GM10266 (cell line): ENCODE data around the gene PTPRS.

ENCODE experiments used
- DNase-seq: peaks from one replicate; pipeline ENCODE4 v3.0.0; 2012; ENCODE audit errors: extremely low spot score
- TF ChIP-seq, protein P1 (sequence below): IDR thresholded peaks from 2 replicates; pipeline ENCODE4 v1.5.1; 2012; ENCODE audit warnings: mild to moderate bottlenecking, low read depth; ENCODE audit not compliant: control insufficient read depth, insufficient read depth; ENCODE audit errors: missing control alignments

The PTPRS gene

DNA sequence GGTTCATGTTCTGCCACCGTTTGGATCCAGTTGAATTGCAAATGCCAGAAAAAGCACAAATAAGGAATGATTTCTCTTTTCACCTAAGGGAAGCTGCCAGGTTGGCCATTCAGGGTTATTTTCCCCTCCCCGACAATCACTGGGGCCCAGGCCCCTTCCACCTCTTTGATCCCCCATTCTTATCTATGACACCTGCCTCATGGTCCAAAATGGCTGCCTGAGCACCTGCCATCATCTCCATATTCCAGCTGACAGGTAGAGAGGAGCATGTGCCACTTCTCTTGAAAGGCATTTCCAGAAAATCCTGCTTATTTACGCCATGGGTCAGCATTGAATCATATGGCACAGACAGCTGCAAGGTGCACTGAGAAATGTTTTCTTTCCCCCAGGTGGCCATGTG lies 15.7 kb downstream of the PTPRS start:
- TF ChIP-seq, protein P1, sequence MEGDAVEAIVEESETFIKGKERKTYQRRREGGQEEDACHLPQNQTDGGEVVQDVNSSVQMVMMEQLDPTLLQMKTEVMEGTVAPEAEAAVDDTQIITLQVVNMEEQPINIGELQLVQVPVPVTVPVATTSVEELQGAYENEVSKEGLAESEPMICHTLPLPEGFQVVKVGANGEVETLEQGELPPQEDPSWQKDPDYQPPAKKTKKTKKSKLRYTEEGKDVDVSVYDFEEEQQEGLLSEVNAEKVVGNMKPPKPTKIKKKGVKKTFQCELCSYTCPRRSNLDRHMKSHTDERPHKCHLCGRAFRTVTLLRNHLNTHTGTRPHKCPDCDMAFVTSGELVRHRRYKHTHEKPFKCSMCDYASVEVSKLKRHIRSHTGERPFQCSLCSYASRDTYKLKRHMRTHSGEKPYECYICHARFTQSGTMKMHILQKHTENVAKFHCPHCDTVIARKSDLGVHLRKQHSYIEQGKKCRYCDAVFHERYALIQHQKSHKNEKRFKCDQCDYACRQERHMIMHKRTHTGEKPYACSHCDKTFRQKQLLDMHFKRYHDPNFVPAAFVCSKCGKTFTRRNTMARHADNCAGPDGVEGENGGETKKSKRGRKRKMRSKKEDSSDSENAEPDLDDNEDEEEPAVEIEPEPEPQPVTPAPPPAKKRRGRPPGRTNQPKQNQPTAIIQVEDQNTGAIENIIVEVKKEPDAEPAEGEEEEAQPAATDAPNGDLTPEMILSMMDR = no peak
- no peak for DNase-seq

DNA sequence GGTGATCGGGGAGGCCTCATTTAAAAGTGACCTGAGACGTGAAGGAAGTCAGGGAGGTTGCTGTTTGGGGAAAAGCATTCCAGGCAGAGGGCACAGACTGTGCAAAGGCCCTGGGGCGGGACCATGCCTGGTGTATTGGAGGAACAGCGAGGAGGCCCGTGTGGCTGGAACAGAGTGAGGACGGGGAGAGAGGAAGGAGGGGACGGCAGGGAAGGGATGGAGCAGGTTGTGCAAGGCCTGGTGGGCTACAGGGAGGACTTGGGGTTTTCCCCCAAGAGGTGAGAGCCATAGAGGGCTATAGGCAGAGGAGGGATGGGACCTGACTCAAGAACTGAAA lies 17.2 kb downstream of the PTPRS start:
- DNase-seq = no peak
- TF ChIP-seq, protein P1 = no peak

DNA sequence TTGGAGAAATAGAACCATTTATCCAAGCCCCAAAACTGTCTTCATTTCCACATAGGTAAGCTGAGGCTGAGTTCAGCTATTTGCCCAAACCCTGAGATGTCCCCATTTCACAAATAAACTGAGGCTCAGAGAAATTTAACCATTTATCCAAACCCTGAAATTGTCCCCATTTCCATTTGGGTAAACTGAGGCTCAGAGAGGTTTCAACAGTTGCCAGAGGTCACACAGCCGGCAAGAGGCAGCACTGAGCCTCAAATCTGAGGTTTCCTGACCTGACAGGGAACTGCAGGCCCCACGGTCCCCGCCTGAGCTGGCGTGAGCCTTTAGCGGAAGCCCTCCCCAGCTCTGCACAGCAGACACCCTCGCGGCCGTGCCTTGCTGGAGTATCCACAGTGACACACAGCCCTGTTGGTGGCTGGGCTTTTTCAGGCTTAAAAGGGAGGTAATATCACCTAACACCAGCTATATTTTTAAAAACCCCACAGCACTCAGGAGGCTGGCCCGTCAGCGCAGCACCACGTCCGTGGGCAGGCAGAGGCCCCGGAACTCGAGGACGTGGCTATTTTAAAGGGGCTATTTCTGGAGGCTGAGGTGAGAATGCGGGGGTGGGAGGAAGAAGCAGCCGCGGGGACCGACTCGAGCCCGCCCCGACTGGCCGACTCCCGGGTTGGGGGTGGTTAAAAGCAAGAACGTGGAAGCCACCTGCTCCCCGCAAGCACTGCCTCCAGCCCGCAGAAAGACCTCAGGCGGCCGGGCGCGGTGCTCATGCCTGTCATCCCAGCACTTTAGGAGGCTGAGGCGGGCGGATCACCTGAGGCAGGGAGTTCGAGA lies 18.5 kb downstream of the PTPRS start:
- DNase-seq = peak; percentile 85
- TF ChIP-seq, protein P1 = peak; percentile 50

DNA sequence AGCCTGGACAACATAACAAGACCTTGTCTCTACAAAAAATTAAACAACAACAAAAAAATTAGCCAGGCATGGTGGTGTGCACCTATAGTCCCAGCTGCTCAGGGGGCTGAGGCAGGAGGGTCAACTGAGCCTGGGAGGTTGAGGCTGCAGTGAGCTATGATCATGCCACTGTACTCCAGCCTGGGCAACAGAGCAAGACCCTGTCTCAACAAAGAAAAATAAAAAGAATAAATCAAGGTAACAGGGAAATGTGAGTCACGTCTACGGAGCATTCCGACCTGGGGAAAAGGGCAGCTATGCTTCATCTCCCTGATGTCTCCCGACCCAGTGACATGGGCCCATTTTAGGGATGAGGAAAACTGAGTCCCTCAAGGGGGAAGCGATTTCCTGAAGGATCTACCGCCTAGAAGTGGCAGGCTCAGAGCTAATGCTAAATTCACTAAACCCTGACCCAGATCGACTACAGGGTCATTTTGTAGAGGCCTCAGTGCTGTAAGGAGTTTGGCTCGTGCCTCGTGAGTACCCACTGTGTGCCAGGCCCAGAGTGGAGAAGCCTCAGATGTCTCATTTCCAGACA lies 19.5 kb downstream of the PTPRS start:
- no peak for DNase-seq
- TF ChIP-seq, protein P1 = no peak

DNA sequence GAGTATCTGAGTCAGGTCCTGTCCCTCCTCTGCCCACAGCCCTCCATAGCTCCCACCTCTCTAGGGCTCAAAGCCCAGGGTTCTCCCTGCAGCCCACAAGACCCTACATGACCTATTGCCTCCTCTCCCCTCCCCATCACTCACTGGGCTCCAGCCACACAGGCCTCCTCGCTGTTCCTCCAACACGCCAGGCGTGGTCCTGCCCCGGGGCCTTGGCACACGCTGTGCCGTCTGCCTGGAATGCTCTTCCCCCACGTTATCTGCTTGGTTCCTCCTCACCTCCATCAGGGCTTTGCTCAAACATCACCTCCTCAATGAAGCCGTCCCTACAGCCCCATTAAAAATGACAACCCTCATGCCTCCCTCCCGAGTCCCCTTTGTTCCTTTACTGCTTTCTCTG lies 21.1 kb downstream of the PTPRS start:
- no peak for DNase-seq
- TF ChIP-seq, protein P1 = no peak

DNA sequence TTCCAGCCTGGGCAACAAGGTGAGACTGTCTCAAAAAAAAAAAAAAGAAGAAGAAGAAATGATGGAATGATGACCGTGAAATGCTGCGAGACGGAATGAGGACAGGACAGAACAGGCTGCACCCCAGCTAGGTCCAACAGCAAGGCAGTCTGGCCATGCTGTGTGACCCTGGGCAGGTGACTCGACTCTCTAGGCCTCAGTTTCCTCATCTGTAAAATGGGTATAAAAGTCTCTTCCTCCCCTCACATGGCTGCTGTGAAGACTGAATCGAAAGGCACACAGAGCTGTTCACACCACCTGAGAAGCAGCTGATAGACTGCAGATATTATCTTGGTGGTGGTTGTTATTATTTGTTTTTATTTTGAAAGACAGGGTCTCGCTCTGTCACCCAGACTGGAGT lies 22.3 kb downstream of the PTPRS start:
- no peak for DNase-seq

More for the DNA sequence above, 22.3 kb downstream of the PTPRS start:
- TF ChIP-seq, protein P1 = no peak
